NCI-H345 treated with DMSO at 0.1 percent for 48 hours (cell line): Measurements from ENCODE around the gene CLRN3.
A peak's percentile ranks its signal among the peaks of the same experiment; 100 is the strongest.

Source experiments
- DNase-seq: peaks from one replicate; lab custom pipeline; 2025; ENCODE audit not compliant: unreplicated experiment; lab: John Stamatoyannopoulos, UW

CLRN3 gene

GRCh38 chr10:127875916-127876315 lies 16.8 kb downstream of the CLRN3 start:
- no peak for DNase-seq

GRCh38 chr10:127875449-127875765 lies 17.3 kb downstream of the CLRN3 start:
- DNase-seq = no peak

GRCh38 chr10:127874671-127875448 lies 17.9 kb downstream of the CLRN3 start:
- no peak for DNase-seq

- no peak for DNase-seq
Measured at GRCh38 chr10:127873901-127874470, 18.8 kb downstream of the CLRN3 start.

GRCh38 chr10:127872871-127873600 lies 19.7 kb downstream of the CLRN3 start:
- DNase-seq = no peak

GRCh38 chr10:127872011-127872761 lies 20.6 kb downstream of the CLRN3 start:
- no peak for DNase-seq

GRCh38 chr10:127871631-127872010 lies 21.1 kb downstream of the CLRN3 start:
- peak; percentile 45 for DNase-seq

GRCh38 chr10:127869329-127869728 lies 23.4 kb downstream of the CLRN3 start:
- DNase-seq = no peak

GRCh38 chr10:127867805-127868204 lies 24.9 kb downstream of the CLRN3 start:
- DNase-seq = no peak

- DNase-seq = no peak
Measured at GRCh38 chr10:127866276-127867013, 26.3 kb downstream of the CLRN3 start.

- DNase-seq = no peak
Measured at GRCh38 chr10:127863231-127863825, 29.4 kb downstream of the CLRN3 start.

- no peak for DNase-seq
Measured at GRCh38 chr10:127860592-127860991, 32.1 kb downstream of the CLRN3 start.

GRCh38 chr10:127855976-127856375 lies 36.8 kb downstream of the CLRN3 start:
- no peak for DNase-seq

GRCh38 chr10:127855591-127855881 lies 37.2 kb downstream of the CLRN3 start:
- DNase-seq = no peak

GRCh38 chr10:127854769-127855590 lies 37.8 kb downstream of the CLRN3 start:
- no peak for DNase-seq

- peak; percentile 66 for DNase-seq
Measured at GRCh38 chr10:127853868-127854768, 38.6 kb downstream of the CLRN3 start.

- DNase-seq = no peak
Measured at GRCh38 chr10:127852456-127852855, 40.3 kb downstream of the CLRN3 start.

- DNase-seq = no peak
Measured at GRCh38 chr10:127851661-127852194, 41.0 kb downstream of the CLRN3 start.

- DNase-seq = no peak
Measured at GRCh38 chr10:127850944-127851343, 41.8 kb downstream of the CLRN3 start.
